Ovary (tissue), 3 donors: Measurements from ENCODE around the gene CTDP1.

ENCODE experiments used
- CTCF ChIP-seq, 3 donors: fragments of 450-650 bp in 2 of 3; fragments of 200-600 bp in 1 of 3; IDR thresholded peaks; one replicate each; pipeline versions ENCODE4 v1.5.1 to v1.8.0; 2016 to 2022; ENCODE audit warnings: antibody characterized with exemption in 3 of 3, mild to moderate bottlenecking in 1 of 3
- EP300 ChIP-seq: sonication (generic); formaldehyde crosslinking; IDR thresholded peaks from one replicate; pipeline ENCODE4 v1.6.1; 2017; ENCODE audit warnings: antibody characterized with exemption
- POLR2A ChIP-seq: fragments of 450-650 bp; IDR thresholded peaks from one replicate; pipeline ENCODE4 v1.6.1; 2017; ENCODE audit warnings: antibody characterized with exemption, mild to moderate bottlenecking, moderate library complexity
- donor health status: DM: no; HTN: no; CAD: no.

- no peak for TF ChIP-seq CTCF (IDR thresholded peaks at IDR 0.05)
- no peak for TF ChIP-seq EP300
- TF ChIP-seq POLR2A, result no peak
Observed at GRCh38 chr18:79672490-79673276, 6.9 kb upstream of the CTDP1 start.
